DOHH2 (cell line): ENCODE results near the gene RNF145.
"Not testable (repeated sequence)": the region's sequence is repeated elsewhere in the genome, so short reads cannot be mapped to it uniquely, and the experiment has no call there.

Experiments used
- CTCF ChIP-seq: fragments of 200-600 bp; sonication (generic); IDR thresholded peaks from one replicate; pipeline ENCODE4 v1.5.1; 2014; ENCODE audit warnings: antibody characterized with exemption, mild to moderate bottlenecking, low read depth, low read length; ENCODE audit not compliant: poor library complexity, severe bottlenecking
- EZH2phosphoT487 ChIP-seq: fragments of 200-600 bp; sonication (generic); IDR thresholded peaks from 2 replicates; pipeline ENCODE4 v1.6.1; 2017; ENCODE audit warnings: borderline replicate concordance, mild to moderate bottlenecking, antibody characterized with exemption, low read length, moderate library complexity, mixed read lengths

- not testable (repeated sequence) for TF ChIP-seq CTCF, EZH2phosphoT487
Observed at GRCh38 chr5:159145160-159145559, 64.2 kb downstream of the RNF145 start.
